Adrenal gland (tissue), 5 donors: ENCODE results near the gene THTPA.

Experiments used
- CTCF ChIP-seq, 6 experiments: fragments of 450-650 bp in 4 of 6; fragments of 200-600 bp in 2 of 6; sonication (generic) in 1 of 6; IDR thresholded peaks; 1 replicate in 5 of 6; 2 replicates in 1 of 6; pipeline versions ENCODE4 v1.5.1 to v1.8.0; 2016 to 2021; ENCODE audit warnings: antibody characterized with exemption in 6 of 6, mild to moderate bottlenecking in 2 of 6, moderate library complexity in 1 of 6
- POLR2A ChIP-seq, 2 donors: fragments of 450-650 bp; IDR thresholded peaks; one replicate each; pipeline ENCODE4 v1.6.1; 2017; ENCODE audit warnings: antibody characterized with exemption in 2 of 2, mild to moderate bottlenecking in 2 of 2, moderate library complexity in 1 of 2
- donor health status: DM: no; HTN: no; CAD: no.

- TF ChIP-seq CTCF (IDR thresholded peaks at IDR 0.05), result no peak
- TF ChIP-seq POLR2A (IDR thresholded peaks at IDR 0.05), result no peak
Observed at GRCh38 chr14:23580152-23580926, 24.3 kb downstream of the THTPA start.
